IMR-90 (cell line): ENCODE results near the gene SLC35B4. TPM values are rescaled to one million over a fixed set of nuclear protein-coding genes. Genes with fewer than 3 reads are reported as not detected.

ENCODE experiments used
- ATAC-seq: fragments of 200-7000 bp; cut with Tn5 transposase; 2 replicates; pipeline ENCODE4 v1.9.1; 2020; ENCODE audit warnings: low read depth, mild to moderate bottlenecking, moderate library complexity
- BruUV-seq: library from RNA; stranded (reverse); fragments of 400-500 nt; replicated peaks from 2 replicates; lab custom pipeline; 2021; lab: Mats Ljungman, UMichigan
- CTCF ChIA-PET: fragments of 300-600 bp; formaldehyde crosslinking; extraction: SDS; loops from one replicate; lab custom pipeline; 2021; ENCODE audit warnings: antibody characterized with exemption; lab: Yijun Ruan, JAX
- POLR2A ChIA-PET: fragments of 300-600 bp; sonication (Branson Sonifier 250); formaldehyde crosslinking; loops from one replicate; lab custom pipeline; 2022; ENCODE audit warnings: antibody characterized with exemption; ENCODE audit not compliant: unreplicated experiment; lab: Charles Lee
- DNase-seq: peaks from one replicate; pipeline ENCODE4 v3.0.0; 2013
- H2AFZ ChIP-seq: replicated peaks from 2 replicates; pipeline ENCODE3; 2013; ENCODE audit warnings: low read length, mild to moderate bottlenecking; ENCODE audit not compliant: poor library complexity
- H2AK5ac ChIP-seq: 2 replicates; pipeline ENCODE4 v1.6.1; 2013; ENCODE audit warnings: low read depth, low read length, inconsistent platforms
- H2AK9ac ChIP-seq: replicated peaks from 2 replicates; pipeline ENCODE3; 2013; ENCODE audit warnings: mild to moderate bottlenecking, low read depth, low read length, moderate library complexity; ENCODE audit not compliant: poor library complexity
- H2BK120ac ChIP-seq: 2 replicates; pipeline ENCODE4 v1.6.1; 2013; ENCODE audit warnings: low read depth, low read length, inconsistent platforms
- H2BK15ac ChIP-seq: 3 replicates; pipeline ENCODE4 v1.6.1; 2013; ENCODE audit warnings: low read depth, low read length, inconsistent platforms
- H2BK20ac ChIP-seq: 2 replicates; pipeline ENCODE4 v1.6.1; 2013; ENCODE audit warnings: low read depth, mild to moderate bottlenecking, inconsistent platforms, low read length, moderate library complexity
- H2BK5ac ChIP-seq: 2 replicates; pipeline ENCODE4 v1.6.1; 2013; ENCODE audit warnings: mild to moderate bottlenecking, low read depth, low read length, inconsistent platforms; ENCODE audit not compliant: poor library complexity, severe bottlenecking
- H3K14ac ChIP-seq: replicated peaks from 2 replicates; pipeline ENCODE4 v1.6.1; 2013; ENCODE audit warnings: low read depth, low read length, inconsistent platforms
- H3K18ac ChIP-seq: 2 replicates; pipeline ENCODE4 v1.6.1; 2013; ENCODE audit warnings: low read depth, low read length, control low read depth
- H3K23ac ChIP-seq: 2 replicates; pipeline ENCODE4 v1.6.1; 2013; ENCODE audit warnings: low read depth, low read length, inconsistent platforms
- H3K27ac ChIP-seq: 2 replicates; pipeline ENCODE4 v1.5.1; 2013; ENCODE audit warnings: mild to moderate bottlenecking, control low read depth, low read length; ENCODE audit not compliant: insufficient read depth
- H3K27me3 ChIP-seq: 2 replicates; pipeline ENCODE4 v1.6.1; 2013; ENCODE audit warnings: low read length; ENCODE audit not compliant: control insufficient read depth, insufficient read depth
- H3K36me3 ChIP-seq: 2 replicates; pipeline ENCODE4 v1.6.1; 2013; ENCODE audit warnings: low read length, mixed read lengths; ENCODE audit not compliant: control insufficient read depth, insufficient read depth
- H3K4ac ChIP-seq: 2 replicates; pipeline ENCODE4 v1.6.1; 2013; ENCODE audit warnings: low read depth, low read length, inconsistent platforms
- H3K4me1 ChIP-seq: 2 replicates; pipeline ENCODE4 v1.6.1; 2013; ENCODE audit warnings: low read length, mixed read lengths; ENCODE audit not compliant: control insufficient read depth, insufficient read depth
- H3K4me2 ChIP-seq: 2 replicates; pipeline ENCODE4 v1.6.1; 2013; ENCODE audit warnings: low read depth, mild to moderate bottlenecking, control low read depth, low read length, moderate library complexity
- H3K4me3 ChIP-seq: 2 replicates; pipeline ENCODE4 v1.5.1; 2013; ENCODE audit warnings: low read depth, mild to moderate bottlenecking, control low read depth, low read length, moderate library complexity; ENCODE audit not compliant: insufficient read depth
- H3K56ac ChIP-seq: 2 replicates; pipeline ENCODE4 v1.6.1; 2013; ENCODE audit warnings: low read length, inconsistent platforms; ENCODE audit not compliant: insufficient read depth; ENCODE audit errors: extremely low read depth
- H3K79me1 ChIP-seq, 2 experiments: 2 replicates each; pipeline ENCODE4 v1.6.1; 2013; ENCODE audit warnings: low read length in 2 of 2, inconsistent platforms in 1 of 2, low read depth in 1 of 2
- H3K9ac ChIP-seq: 2 replicates; pipeline ENCODE4 v1.6.1; 2013; ENCODE audit warnings: low read depth, low read length, control low read depth
- H3K9me1 ChIP-seq: 2 replicates; pipeline ENCODE4 v1.6.1; 2013; ENCODE audit warnings: low read length, inconsistent platforms; ENCODE audit not compliant: insufficient read depth
- H3K9me3 ChIP-seq: 2 replicates; pipeline ENCODE4 v1.6.1; 2013; ENCODE audit warnings: low read length; ENCODE audit not compliant: control insufficient read depth, insufficient read depth
- H4K20me1 ChIP-seq: 2 replicates; pipeline ENCODE4 v1.6.1; 2013; ENCODE audit warnings: low read length, inconsistent platforms; ENCODE audit not compliant: insufficient read depth
- H4K5ac ChIP-seq: 2 replicates; pipeline ENCODE4 v1.6.1; 2013; ENCODE audit warnings: mild to moderate bottlenecking, low read depth, low read length, control low read depth
- H4K8ac ChIP-seq, 2 experiments: 2 replicates each; pipeline ENCODE4 v1.6.1; 2013; ENCODE audit warnings: low read depth in 2 of 2, low read length in 2 of 2, control low read depth in 1 of 2, inconsistent platforms in 1 of 2
- H4K91ac ChIP-seq: 2 replicates; pipeline ENCODE4 v1.6.1; 2013; ENCODE audit warnings: low read depth, low read length, inconsistent platforms; ENCODE audit not compliant: insufficient read depth
- CHD1 ChIP-seq: IDR thresholded peaks from 2 replicates; pipeline ENCODE4 v1.6.1; 2012; ENCODE audit warnings: low read depth, low read length, improper control_type of control experiment
- CTCF ChIP-seq: conservative IDR thresholded peaks from 2 replicates; pipeline ENCODE4 v1.5.1; 2012; ENCODE audit warnings: mild to moderate bottlenecking, low read depth, low read length, improper control_type of control experiment
- NFE2L2 ChIP-seq: fragments of 150-350 bp; IDR thresholded peaks from 2 replicates; pipeline ENCODE4 v1.6.1; 2016; ENCODE audit warnings: low read depth, mild to moderate bottlenecking, low read length
- RFX5 ChIP-seq: IDR thresholded peaks from 2 replicates; pipeline ENCODE4 v1.8.0; 2012; ENCODE audit warnings: low read depth, mild to moderate bottlenecking, low read length, moderate library complexity
- USF2 ChIP-seq: fragments of 150-350 bp; IDR thresholded peaks from 2 replicates; pipeline ENCODE4 v1.6.1; 2017; ENCODE audit warnings: mild to moderate bottlenecking, antibody characterized with exemption, low read length, low read depth
- WGBS, 2 experiments: methylation state at CpG; one replicate each; pipeline versions ENCODE4 v1.1.5 to v1.1.7; 2013; ENCODE audit warnings: missing lambda C conversion rate in 2 of 2; ENCODE audit not compliant: insufficient read length in 1 of 2; ENCODE audit errors: extremely low coverage in 2 of 2; 5-methylcytosine and 5-hydroxymethylcytosine counted together
- dilution Hi-C: fragments of 300-500 bp; cut with HindIII; formaldehyde crosslinking; loops from one replicate; pipeline ENCODE4 v1.14.3; 2018; ENCODE audit warnings: low sequenced_read_pairs; ENCODE audit not compliant: unreplicated experiment
- in situ Hi-C: fragments of 300-500 bp; cut with MboI; formaldehyde crosslinking; loops from 3 replicates; pipeline ENCODE4 v1.14.3; 2019; ENCODE audit warnings: low sequenced_read_pairs, inconsistent platforms, mixed read lengths
- intact Hi-C: fragments of 100-400 bp; cut with micrococcal nuclease; formaldehyde crosslinking; loops from 2 replicates; pipeline ENCODE4 v1.10.0; 2022
- polyA plus RNA-seq, 3 experiments: library from polyadenylated mRNA; depleted of rRNA; stranded (reverse); fragments of >200 nt; gene quantifications; 2 replicates each; pipeline ENCODE4 v1.2.3, GENCODE V29; 2012; ENCODE audit warnings: low replicate concordance in 1 of 3
- total RNA-seq: library from RNA; depleted of rRNA; stranded (reverse); fragments of >200 nt; gene quantifications from 2 replicates; pipeline ENCODE4 v1.2.3, GENCODE V29; 2012

Gene SLC35B4
- total and polyA plus RNA-seq, 2 of the 4 experiments (the other 2 are of a cell fraction), result 10.0 to 15.6 TPM

GRCh38 chr7:134289423-134289822 lies 27.3 kb downstream of the SLC35B4 start:
- no TSS peak for BruUV-seq
- dilution Hi-C loops, result no loop called here
- ATAC-seq, result no peak

More at GRCh38 chr7:134289423-134289822, 27.3 kb downstream of the SLC35B4 start:
- no peak for DNase-seq
- TF ChIP-seq USF2, result no peak
- no peak for TF ChIP-seq CHD1
- TF ChIP-seq CTCF, result no peak
- no peak for TF ChIP-seq RFX5
- TF ChIP-seq NFE2L2, result no peak
- Histone ChIP-seq H2AK9ac (no peak overlapping the region), H3K4ac (no peak overlapping the region), H4K5ac (no peak overlapping the region), H2BK5ac (no peak overlapping the region), H3K23ac (no peak overlapping the region), H3K18ac (no peak overlapping the region), H3K14ac (no peak overlapping the region), H3K36me3 (peaks cover 4% of the 10 kb centered on the region), H3K4me2 (no peak overlapping the region), H4K20me1 (no peaks in the 10 kb centered on the region), H3K56ac (no peak overlapping the region), H2AFZ (no peak overlapping the region), H3K79me1 (no peaks in the 10 kb centered on the region), H2BK15ac (no peak overlapping the region), H4K91ac (no peak overlapping the region), H2AK5ac (no peak overlapping the region), H2BK20ac (no peak overlapping the region), H3K9me3 (no peaks in the 10 kb centered on the region), H4K8ac (no peak overlapping the region), H2BK120ac (no peak overlapping the region), H3K4me1 (no peaks in the 10 kb centered on the region), H3K27me3 (peaks cover 7% of the 10 kb centered on the region; the same call in 1 of the 2 replicates), H3K9me1 (no peaks in the 10 kb centered on the region; the same call in 1 of the 2 replicates), H3K9ac (no peak overlapping the region), H3K4me3 (no peak overlapping the region), H3K27ac (no peak overlapping the region)
- POLR2A ChIA-PET, result no interaction called here
- WGBS, 2 experiments, result 80% methylated on average over 2 of the region's 7 CpGs; no CpG with 5 or more reads in 1 of the 2 experiments
- intact Hi-C loops (no loop called here), in situ Hi-C loops (no loop called here)
- CTCF ChIA-PET, result interaction anchor here (1.2 kb wide), 1 partner anchor 148 kb away, joined by 4 read pairs; no protein-coding TSS in a partner anchor
